IPS DF 6.9 (cell line): ENCODE results near the gene BSND.
A peak's percentile ranks its signal among the peaks of the same experiment; 100 is the strongest.

Source experiments
- DNase-seq: peaks from one replicate; pipeline ENCODE4 v3.0.0-alpha.2; 2013; ENCODE audit warnings: low read depth, low spot score
- H3K27ac ChIP-seq: one replicate; pipeline ENCODE4 v1.5.1; 2013; ENCODE audit warnings: low read length, control low read depth
- H3K27me3 ChIP-seq: 2 replicates; pipeline ENCODE4 v1.6.1; 2013; ENCODE audit warnings: mild to moderate bottlenecking, low read length; ENCODE audit not compliant: control insufficient read depth, insufficient read depth
- H3K36me3 ChIP-seq: 2 replicates; pipeline ENCODE4 v1.6.1; 2013; ENCODE audit warnings: low read length; ENCODE audit not compliant: control insufficient read depth, insufficient read depth
- H3K4me1 ChIP-seq: 2 replicates; pipeline ENCODE4 v1.6.1; 2013; ENCODE audit warnings: low read length; ENCODE audit not compliant: control insufficient read depth, insufficient read depth
- H3K4me3 ChIP-seq: 2 replicates; pipeline ENCODE4 v1.5.1; 2013; ENCODE audit warnings: mild to moderate bottlenecking, low read length
- H3K9me3 ChIP-seq: 2 replicates; pipeline ENCODE4 v1.6.1; 2013; ENCODE audit warnings: low read length, inconsistent platforms; ENCODE audit not compliant: control insufficient read depth, insufficient read depth
- WGBS: extraction: QIAGEN DNeasy Blood & Tissue Kit; methylation state at CpG from one replicate; pipeline ENCODE4 v1.1.7; 2013; ENCODE audit warnings: mixed read lengths, missing lambda C conversion rate; ENCODE audit not compliant: insufficient read length, insufficient coverage; 5-methylcytosine and 5-hydroxymethylcytosine counted together

Gene BSND

GRCh38 chr1:54991939-54992338 is 6.8 kb upstream of the BSND start:
- H3K4me1 ChIP-seq, result peaks cover 10% of the 10 kb centered on the region
- no CpG with 5 or more reads among the region's 12 CpGs for WGBS

DNA sequence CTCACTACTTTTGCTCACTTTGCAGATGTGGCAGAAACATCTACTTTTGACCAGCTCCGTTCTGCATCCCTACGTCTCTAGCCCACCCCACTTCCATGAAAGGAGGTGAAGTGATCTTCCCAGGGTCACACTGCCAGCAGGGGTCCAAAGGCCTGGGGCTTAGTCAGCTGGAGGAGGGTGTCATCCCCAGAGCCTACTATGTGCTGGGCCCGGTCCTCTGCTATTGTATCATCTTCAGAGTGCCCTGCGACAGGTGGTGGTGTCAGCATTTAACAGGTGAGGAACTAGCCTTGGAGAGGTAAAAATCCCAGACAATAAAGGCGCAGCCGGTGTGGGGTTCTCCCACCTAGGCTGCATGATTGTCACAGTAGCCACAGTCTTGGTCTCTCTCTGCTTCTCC is 5.6 kb upstream of the BSND start:
- Histone ChIP-seq H3K27ac (no peak overlapping the region), H3K4me3 (no peak overlapping the region), H3K4me1 (peaks cover 13% of the 10 kb centered on the region; the same call in 1 of the 2 replicates), H3K36me3 (no peaks in the 10 kb centered on the region), H3K27me3 (peaks cover 6% of the 10 kb centered on the region), H3K9me3 (no peaks in the 10 kb centered on the region)
- WGBS, result no CpG with 5 or more reads among the region's 6 CpGs
- no peak for DNase-seq

More at GRCh38 chr1:54991939-54992338, 6.8 kb upstream of the BSND start:
- DNase-seq, result no peak
- H3K27me3 ChIP-seq, result no peaks in the 10 kb centered on the region; the same call in 1 of the 2 replicates
- H3K4me3 ChIP-seq, result no peak overlapping the region
- no peaks in the 10 kb centered on the region for H3K36me3 ChIP-seq
- H3K27ac ChIP-seq, result no peak overlapping the region
- H3K9me3 ChIP-seq, result no peaks in the 10 kb centered on the region

DNA sequence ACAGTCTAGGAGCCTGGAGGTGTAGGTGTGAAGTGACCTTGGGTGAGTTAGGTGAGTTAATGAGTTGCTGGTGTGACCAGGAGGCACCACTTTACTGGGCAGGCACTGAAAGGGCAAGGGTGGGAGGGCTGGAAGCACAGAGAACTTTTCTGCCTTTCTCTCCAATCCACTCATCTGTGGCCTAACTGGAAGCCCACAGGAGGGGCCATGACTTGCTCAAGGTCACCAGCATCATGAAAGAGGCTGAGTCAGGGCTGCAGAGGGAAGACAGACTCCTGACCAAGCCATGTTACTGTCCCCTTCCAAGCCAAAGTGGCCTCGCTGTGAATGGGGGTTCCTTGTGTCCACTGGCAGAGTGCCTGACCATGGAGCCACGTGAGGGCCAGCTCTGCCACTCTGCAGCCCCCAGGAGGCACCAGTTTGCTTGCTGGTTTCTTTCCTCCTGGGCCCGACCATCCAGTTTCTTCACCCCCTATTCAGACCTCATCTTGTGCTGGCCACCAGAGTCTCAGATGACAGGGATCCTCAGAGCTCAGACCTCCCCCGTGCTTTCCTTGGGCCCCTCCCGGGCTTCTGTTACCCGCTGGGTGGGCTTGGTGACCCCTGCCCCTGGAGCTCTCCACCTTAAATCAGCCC is 4.3 kb upstream of the BSND start:
- Histone ChIP-seq H3K36me3 (no peaks in the 10 kb centered on the region), H3K4me3 (no peak overlapping the region), H3K9me3 (no peaks in the 10 kb centered on the region), H3K27ac (no peak overlapping the region), H3K4me1 (peaks cover 12% of the 10 kb centered on the region; the same call in 1 of the 2 replicates), H3K27me3 (peaks cover 17% of the 10 kb centered on the region)
- WGBS, result no CpG with 5 or more reads among the region's 6 CpGs
- no peak for DNase-seq

DNA sequence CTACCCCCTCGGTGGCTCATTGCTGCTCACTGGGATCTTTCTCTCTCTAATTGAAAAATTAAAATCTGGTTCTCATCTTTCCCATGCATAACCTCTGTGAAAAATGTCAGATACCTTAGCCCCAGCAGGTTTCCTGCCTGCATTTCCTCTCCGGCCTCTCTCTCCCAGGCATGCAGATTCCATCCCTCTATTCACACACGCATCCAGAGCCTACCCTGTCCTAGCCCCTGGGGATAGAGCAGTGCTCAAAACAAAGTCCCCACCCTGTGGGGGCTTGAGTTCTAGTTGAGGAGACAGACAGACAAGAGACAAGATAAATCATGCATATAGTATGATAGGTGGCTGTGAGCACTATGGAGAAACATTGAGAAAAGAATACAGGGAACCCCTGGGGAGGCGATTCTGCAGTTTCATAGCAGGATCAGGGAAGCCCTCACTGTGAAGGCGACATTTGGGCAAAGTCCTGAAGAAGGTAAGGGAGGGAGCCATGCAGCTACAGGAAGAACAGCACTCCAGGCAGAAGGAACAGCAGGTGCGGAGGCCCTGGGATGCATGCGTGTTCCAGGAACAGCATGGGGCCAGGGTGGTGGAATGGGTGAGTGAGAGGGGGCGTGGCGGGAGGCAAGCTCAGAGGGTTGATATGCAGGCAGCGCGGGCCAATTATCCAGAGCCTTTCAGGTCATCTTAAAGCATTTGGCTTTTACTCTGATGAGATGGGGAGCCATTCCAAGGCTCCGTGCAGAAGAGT is 3.5 kb upstream of the BSND start:
- no peak for DNase-seq
- WGBS, result no CpG with 5 or more reads among the region's 12 CpGs
- no peaks in the 10 kb centered on the region for H3K36me3 ChIP-seq
- peaks cover 21% of the 10 kb centered on the region for H3K27me3 ChIP-seq
- no peak overlapping the region for H3K4me3 ChIP-seq
- H3K27ac ChIP-seq, result no peak overlapping the region
- no peaks in the 10 kb centered on the region for H3K9me3 ChIP-seq
- peaks cover 12% of the 10 kb centered on the region; the same call in 1 of the 2 replicates for H3K4me1 ChIP-seq

- H3K36me3 ChIP-seq, result no peaks in the 10 kb centered on the region
- H3K4me1 ChIP-seq, result peaks cover 12% of the 10 kb centered on the region; the same call in 1 of the 2 replicates
- H3K27me3 ChIP-seq, result peaks cover 21% of the 10 kb centered on the region
- no peak overlapping the region for H3K4me3 ChIP-seq
- no CpG with 5 or more reads among the region's 9 CpGs for WGBS
- no peak overlapping the region for H3K27ac ChIP-seq
- no peak for DNase-seq
- H3K9me3 ChIP-seq, result no peaks in the 10 kb centered on the region
Observed at GRCh38 chr1:54995835-54996234, 2.9 kb upstream of the BSND start.

DNA sequence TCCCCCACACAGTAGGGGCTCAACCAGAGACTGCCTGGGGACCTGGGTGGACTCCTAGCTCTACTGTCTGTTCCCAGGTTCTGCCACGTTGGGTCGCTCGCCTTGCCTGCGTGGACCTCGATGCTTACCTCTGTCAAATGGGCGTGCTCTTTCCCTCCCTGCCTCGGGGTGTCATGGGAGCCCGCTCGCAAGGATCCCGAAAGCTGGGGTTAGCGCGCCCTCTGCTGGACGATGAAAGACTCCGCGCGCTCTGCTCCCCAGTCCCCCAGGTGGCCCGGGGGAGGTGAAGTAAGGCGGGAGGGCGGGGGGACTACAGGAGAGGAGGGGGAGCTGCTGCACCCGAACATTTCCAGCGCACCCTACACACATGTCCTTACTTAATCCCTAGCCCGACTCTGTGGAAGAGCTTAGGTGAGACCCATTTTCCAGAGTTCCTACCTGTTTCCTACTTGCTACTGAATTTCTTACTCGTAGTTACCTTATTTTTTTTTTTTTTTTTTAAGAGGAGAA is 2.3 kb upstream of the BSND start:
- H3K36me3 ChIP-seq, result no peaks in the 10 kb centered on the region
- no CpG with 5 or more reads among the region's 23 CpGs for WGBS
- peak overlapping the region; percentile 27; the same call in 1 of the 2 replicates for H3K4me3 ChIP-seq
- peaks cover 12% of the 10 kb centered on the region; the same call in 1 of the 2 replicates for H3K4me1 ChIP-seq
- no peaks in the 10 kb centered on the region for H3K9me3 ChIP-seq
- peaks cover 21% of the 10 kb centered on the region for H3K27me3 ChIP-seq
- peak; percentile 71 for DNase-seq
- H3K27ac ChIP-seq, result no peak overlapping the region

DNA sequence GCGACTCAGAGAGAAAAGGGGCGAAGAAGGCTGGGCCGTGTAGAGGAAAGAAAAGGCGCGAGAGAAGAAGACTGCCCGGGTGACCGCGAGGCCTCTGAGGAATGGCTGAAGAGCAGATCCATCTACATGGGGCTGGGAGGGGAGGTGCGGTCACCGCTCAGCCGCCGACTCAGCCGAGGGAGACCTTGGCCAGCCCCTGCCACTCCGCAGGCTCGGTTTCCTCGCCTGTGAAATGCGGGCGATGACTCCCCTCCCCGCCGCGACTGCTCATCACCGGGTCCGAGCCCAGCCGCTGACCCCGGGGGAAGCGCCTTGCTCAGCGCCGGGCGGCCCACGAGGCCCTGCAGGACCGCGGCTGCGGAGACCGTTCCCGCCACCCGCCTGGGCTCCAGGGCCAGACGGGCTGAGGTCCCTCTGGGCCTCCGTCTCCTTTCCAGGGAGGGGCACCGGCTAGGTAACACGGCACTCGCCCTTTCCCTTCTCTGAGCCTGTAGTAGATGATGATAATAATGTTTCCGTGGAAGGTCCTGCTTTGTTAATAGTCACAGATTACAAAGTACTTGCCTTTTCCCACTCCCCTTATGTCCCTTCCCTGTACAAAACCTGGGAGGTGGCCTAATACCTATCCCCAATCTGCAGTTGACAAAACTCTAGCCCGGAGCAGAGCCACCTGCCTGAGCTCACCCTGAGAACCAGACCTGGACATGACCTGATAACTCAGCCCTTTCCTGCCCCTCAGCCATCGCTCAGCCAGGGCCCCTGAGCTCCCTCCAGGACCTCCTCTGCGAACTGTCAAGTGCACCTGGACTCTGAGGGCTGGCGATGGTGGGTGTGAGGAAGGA is 1.6 kb upstream of the BSND start:
- Histone ChIP-seq H3K27me3 (peaks cover 21% of the 10 kb centered on the region), H3K4me3 (peak overlapping the region; percentile 36; the same call in 1 of the 2 replicates), H3K36me3 (no peaks in the 10 kb centered on the region), H3K27ac (no peak overlapping the region), H3K9me3 (no peaks in the 10 kb centered on the region), H3K4me1 (peaks cover 12% of the 10 kb centered on the region; the same call in 1 of the 2 replicates)
- no peak for DNase-seq
- no CpG with 5 or more reads among the region's 46 CpGs for WGBS

DNA sequence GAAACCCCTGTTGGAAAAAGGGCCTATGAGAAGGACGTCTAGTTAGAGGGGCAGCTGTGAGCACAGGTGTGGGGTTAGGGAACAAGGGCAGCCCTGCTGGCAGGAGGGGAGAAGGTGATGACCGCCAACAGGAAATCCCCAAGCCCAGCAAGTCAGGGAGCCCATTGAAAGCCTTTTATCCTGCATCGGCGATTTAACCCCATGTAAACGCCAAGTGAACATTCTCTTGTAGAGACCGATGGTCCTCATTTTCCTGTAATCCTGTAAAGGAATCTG is 1.1 kb upstream of the BSND start:
- Histone ChIP-seq H3K4me1 (peaks cover 12% of the 10 kb centered on the region; the same call in 1 of the 2 replicates), H3K4me3 (no peak overlapping the region), H3K9me3 (no peaks in the 10 kb centered on the region), H3K27me3 (peaks cover 21% of the 10 kb centered on the region), H3K27ac (no peak overlapping the region), H3K36me3 (no peaks in the 10 kb centered on the region)
- WGBS, result no CpG with 5 or more reads among the region's 6 CpGs
- DNase-seq, result no peak

- Histone ChIP-seq H3K27me3 (peaks cover 21% of the 10 kb centered on the region), H3K27ac (no peak overlapping the region), H3K4me1 (peaks cover 12% of the 10 kb centered on the region; the same call in 1 of the 2 replicates), H3K4me3 (no peak overlapping the region), H3K36me3 (no peaks in the 10 kb centered on the region), H3K9me3 (no peaks in the 10 kb centered on the region)
- no peak for DNase-seq
- WGBS, result no CpG with 5 or more reads among the region's 6 CpGs
Observed at GRCh38 chr1:54998100-54998499, 633 bp upstream of the BSND start.
